Left forelimb (tissue), 1 donor: ENCODE measurements around the gene KY.

Experiments
- DNase-seq: peaks from one replicate; pipeline ENCODE4 v3.0.0-alpha.2; 2018; ENCODE audit warnings: low spot score

KY gene

DNA sequence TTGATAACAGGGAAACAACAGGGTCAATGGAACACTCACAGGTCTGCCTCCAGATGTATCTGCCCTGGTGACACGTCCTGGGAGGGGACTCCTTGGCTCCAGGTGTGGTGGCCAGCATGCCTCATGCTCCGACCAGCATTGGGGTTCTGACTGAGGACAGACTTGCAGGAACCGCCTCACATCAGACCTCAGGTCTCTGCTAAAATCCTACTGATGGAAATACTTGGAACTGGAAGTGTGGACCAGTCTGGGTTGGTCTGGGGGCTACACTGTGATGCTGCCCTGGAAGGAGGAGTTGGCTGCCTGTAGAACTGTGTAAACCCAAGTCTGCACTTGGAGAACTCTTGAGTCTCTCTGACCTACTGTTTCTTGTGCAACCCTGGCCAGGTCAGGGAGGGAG, 17.1 kb upstream of the KY start:
- DNase-seq = no peak

DNA sequence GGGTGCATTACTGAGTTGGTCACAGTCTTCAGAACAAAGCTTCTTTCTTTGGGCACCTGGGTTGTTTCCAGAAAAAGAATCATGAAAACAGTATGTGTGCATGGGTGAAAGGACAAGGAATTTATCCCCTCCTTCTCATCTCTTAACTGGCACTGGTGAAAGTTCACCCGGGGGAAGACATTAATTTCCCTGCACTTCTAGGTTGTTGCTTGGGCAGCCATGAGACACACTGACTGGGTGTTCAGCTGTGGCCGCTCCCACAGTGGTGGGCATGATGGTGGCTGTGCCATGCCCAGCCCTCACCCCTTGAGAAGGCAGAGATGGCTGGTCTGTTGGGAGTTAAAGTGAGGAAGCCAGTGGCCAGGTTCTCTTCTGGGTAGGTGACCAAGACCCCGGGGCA, 16.6 kb upstream of the KY start:
- DNase-seq = no peak

DNA sequence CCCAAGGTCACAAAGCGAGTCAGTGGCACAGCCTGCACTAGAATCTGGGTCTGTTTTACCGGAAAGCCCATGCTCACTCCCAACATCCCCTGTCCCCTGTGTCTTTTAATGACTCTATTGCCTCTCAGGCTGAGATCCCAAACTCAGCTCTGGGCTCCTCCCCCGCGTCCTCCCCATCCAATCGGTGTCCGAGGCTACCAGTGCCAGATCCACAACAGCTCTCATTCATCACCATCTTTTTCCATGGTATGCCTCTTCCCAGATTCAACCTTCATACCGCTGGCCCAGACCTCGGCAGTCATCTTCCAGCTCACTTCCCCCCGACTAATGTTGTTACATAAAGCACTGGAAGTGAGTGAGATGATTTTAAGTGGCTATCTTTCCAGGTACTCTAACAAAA, 16.1 kb upstream of the KY start:
- DNase-seq = no peak

DNA sequence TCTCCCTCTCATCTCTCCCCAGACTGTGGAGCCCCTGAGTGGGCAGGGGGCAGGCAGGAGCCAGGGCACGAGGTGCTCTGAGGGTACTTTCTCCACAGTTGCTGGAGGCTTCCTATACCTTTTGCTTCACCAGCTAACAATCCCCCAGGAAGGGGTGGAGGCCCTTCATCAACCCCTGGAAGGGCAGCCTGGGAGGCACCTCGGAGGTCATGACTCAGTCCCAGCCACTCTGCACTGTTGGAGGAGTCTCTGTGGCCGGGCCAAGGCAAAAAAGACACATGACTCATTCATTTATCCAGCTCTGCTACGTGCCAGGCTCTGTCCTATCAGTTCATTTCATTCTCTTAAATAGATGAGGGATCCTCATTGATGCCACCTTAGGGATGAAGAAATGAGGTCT, 15.6 kb upstream of the KY start:
- DNase-seq = no peak

DNA sequence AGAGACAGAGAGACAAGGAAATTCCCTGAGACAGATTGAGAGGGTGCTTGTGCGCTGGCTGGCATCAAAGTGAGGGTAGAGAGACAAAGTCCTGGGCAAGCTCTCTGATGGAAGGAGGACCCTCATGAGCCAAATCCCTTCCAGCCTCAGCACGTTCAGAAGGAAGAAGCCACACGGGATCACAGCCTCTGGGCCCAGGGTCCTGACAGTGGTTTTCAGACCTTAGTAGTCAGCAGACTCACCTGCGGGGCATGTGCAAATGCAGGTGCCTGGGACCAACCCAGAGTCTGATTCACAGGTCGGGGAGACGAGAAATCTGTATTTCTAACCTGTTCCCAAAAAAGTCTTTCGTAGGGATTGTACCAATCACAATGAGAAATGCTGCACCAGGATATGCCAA, 15.2 kb upstream of the KY start:
- no peak for DNase-seq

DNA sequence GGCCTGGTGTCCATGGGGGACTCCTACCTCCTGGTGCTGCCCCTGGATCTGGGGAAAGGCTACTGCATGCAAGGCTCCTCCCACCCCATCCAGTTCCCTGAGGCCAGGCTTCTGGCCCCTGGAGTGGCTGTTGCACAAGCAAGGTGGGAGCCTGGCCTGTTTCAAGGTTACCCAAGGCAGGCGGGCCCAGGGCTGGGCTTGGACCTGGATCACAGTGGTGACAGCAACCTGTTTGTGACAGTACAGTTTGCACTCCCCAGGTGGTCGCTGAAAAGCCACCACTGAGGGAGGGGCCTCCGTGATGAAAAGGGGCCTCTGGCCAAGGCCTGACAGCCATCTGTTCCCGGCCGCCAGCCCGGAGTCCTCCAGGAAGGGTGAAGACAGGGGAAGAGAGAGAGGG, 14.4 kb upstream of the KY start:
- DNase-seq = no peak

DNA sequence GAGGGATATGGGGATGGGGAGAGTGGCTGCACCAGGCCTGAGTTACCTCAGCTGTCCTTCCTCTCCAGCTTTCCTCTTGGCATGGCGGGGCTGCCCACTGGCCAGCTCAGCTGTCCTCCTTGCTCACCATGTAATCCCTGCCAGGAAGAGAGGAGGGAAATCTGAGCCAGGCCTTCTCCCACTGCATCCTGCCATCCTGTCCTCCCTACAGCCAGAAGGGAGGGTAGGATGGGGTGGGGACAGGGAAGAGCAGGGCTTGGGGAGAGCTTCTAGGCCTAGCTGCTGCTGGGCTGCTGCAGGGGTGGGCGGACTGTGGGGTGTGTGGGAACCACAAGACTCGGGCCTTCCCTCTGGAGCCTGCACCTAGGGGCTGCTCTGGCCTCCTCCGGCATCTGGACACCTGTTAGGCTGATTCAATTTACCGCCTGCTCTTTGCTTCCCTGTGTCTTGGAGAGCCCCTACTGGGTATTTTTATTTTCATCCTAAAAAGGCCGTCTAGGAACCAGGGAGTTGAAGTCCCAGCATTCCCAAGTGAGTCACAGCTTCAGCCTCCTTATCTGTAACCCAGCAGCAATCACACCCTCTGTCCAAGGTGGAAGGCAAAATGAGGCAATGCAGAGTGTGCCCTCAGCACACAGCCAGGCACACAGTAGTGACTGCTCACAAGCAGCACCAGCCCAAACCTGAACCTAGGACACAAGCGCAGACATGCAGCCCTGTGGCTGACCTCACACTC, 13.1 kb upstream of the KY start:
- peak; percentile 66 for DNase-seq

DNA sequence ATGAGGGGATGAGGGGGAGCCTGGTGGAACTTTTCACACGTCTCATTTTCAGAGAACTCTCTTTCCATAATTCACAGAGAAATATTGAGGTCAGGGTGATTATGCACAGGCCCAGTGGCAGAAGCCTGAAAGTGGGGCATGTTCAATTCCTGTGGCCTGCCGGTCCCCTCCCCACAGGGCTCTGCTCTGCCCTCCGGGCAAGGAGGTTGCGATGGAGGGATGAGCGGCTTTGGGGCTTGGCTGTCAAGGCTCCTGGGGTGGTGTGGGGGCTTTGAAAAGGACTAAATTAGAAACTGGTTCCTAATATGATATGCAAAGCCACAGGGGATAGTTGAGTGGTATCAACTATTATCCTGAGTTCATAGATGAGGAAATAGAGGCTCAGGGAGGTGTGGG, 9.2 kb upstream of the KY start:
- DNase-seq = peak; percentile 14

DNA sequence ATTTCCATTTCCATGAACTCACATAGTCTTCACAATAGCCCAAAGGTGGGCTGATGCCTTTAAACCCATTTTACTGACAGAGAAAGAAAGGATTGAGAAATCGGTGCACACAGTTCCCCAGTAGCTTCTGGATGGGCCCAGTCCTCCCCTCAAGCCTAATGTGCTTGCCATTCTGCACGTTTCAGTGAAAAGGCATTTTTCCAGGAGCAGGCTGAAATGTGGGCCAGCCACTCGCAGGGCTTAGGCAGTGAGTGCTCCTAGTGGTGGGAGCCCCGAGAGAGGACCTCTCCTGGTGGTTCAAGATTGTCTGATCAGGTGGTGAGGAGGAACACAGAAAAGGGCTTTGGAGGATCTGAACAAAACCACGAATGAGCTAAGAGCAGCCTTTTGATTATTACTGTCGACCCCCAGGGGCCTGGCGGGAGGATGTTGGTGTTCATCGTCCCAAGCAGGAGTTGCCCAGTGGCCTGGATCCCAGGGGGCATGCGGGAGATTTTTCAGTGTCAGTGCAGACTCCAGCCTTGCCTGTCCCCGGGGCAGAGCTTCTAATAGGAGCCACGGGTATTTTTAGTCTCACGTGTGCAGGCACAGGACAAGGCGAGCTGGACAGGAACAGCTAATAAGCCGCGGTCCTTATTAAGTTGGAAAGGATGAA, 8.7 kb upstream of the KY start:
- DNase-seq = peak; percentile 33

DNA sequence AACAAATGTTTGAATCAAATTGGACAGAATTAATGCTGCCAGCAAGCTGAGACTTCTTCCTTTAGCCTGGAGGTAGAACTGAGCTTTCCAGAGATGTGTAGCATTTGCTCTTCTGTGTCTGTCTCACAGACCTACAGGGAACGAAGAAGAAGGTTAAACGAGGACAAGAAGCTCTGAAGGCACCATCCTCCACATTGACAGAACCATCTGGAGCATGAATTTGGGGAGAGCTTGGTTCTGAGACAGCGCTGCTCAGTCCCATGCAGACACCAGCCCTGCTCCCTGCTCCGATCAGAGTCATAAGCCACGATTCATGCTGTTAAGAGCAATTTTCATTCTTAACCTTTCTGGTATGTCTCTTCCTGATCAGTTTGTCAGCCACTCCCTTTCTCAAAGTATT, 7.7 kb upstream of the KY start:
- DNase-seq = no peak

DNA sequence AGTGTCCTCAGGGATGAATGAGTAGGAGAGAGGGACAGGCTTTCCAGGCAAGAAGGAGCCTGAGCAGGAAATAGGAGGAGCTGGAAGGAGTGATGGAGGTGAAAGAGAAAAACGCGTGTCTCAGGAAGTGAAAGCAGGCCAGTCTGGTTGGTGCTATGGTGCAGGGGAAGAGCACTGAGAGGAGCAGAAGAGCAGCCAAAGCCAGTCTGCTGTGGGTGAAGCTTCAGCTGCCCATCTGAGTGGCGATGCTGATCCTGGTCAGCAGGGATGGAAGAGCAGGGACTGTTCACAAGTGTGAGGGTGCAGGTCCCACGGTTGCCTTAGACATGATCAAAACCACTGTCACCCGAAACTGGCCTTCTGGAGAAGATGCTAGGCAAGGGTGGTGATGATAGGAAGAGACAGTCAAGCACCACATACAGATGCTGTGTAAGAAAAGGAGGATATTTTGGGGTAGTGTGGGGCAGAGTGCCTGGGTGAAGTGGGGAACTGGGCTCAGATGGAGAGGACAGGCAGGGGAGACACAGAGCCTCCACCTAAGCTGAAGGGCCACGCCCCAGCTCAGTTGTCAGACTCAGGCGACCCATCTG, 5.5 kb upstream of the KY start:
- no peak for DNase-seq

DNA sequence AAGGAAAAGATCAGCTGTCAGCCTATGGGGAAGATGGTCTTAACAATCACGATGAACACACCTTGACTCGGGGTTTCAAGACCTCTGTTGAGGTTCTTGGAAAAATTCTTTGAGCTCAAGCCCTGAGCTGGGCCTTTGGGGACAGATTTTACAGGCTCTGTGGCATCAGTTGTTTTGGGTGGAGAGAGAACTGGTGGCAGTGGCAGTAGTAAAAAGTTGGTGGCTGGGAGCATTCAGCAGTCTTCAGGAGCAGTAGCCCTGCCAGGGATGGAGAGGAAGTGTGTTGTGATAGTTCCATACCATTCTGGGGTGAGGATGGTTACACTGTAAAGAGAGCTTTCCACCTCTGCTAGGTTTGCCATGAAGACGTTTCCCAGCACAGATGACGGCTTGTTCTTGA, 4.9 kb upstream of the KY start:
- DNase-seq = no peak

DNA sequence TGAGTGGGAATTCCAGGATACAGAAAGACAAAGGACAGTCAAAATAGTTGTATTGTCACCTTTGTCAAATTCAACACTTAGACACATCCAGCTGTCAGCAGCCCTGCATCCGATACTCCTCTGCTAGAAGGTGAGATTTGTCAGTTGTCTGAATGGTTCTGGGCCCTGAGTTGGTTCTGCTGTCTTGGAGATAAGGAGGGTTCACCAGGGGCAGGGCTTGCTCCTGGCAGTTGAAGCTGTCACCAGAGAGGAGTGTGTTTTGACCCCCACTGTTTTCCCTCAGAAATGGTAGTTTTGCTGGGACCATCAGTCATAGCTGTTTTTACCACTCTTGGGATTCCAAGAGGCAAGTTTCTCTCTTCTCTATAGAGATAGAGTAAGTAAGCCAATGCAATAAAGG, 3.2 kb upstream of the KY start:
- no peak for DNase-seq

DNA sequence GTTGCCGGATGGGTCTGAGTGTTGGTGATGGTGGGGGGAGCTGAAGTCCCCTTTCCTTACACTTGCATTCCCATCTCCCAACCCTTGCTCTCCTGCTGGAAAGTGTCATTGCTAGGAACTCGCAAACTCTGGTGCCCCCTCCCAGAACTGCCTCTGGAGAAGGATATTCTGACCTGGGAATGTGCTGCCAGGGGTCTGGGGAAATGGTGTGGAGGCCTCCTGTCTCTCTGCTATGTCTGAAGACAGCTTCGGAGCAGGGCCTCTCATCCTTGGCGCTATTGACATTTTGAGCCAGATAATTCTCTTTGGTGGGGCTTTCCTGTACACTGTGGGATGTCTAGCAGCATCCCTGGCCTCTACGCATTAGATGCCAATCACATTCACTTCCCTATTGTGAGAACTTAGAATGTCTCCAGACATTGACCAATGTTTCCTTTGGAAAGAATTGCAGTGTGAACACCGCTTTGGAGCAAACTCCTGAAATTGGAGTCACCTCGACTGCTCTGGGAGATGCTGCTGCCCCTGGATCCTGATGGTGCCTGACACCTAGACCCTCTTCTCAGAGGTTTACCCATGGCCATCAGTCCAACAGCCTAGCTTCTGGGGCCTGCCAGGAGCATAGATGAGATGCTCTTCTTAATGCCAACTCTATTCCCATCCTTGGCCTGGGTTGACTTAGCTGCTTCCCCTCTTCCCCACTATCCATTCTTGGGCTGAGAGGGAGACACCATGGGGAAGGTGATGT, 2.2 kb upstream of the KY start:
- no peak for DNase-seq

DNA sequence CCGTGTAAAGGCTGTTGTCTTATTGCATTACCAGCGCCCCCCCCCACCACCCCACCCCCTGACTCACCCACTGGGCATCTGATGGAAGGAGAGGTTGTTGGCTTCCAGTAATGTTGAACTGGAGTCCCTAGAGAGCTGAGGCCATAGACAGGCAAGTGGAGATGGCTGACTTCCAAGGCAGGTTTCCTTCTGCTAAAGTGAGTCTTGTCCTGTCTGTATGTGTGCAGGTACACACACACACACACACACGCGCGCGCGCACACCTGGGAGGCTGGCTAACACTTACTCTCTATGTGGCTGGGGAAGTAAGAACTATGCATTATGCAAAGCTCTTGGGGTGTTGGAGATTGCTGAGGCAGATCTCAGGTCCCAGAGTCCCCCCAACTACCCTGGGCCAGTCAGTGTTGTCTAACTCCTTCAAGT, 1.6 kb upstream of the KY start:
- DNase-seq = no peak

DNA sequence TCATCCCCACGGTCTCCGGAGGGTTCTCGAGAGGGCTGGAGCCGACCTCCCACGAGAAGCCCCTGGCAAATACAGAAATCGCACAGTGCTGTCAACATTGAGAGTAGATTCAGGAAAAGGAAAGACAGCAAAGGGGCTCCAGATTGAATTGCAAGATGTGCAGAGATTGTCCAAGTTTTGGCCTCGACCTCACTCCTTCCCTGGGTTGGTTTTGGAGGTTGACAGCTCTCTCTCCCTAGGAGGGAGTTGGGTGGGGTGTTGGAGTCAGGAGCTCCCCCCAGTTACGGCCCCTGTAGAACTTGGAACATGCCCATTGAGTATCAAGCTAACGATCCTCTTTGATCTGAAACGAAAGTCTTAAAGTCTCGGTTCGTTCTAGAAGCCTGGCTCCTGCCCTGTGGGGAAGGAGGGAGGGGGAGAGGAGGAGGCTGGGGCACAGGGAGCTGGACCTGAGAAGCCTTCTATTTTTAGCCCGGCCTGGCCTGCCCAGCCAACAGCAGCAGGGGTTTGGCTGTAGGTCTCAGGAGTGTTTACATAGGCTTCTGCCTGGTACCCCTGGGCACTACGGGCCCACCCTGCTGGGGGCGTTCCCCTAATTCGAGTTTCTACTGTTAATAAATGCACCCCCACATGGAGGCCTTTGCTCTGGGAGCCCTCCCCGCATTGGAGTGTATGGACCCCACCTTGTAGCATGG, 672 bp upstream of the KY start:
- no peak for DNase-seq

DNA sequence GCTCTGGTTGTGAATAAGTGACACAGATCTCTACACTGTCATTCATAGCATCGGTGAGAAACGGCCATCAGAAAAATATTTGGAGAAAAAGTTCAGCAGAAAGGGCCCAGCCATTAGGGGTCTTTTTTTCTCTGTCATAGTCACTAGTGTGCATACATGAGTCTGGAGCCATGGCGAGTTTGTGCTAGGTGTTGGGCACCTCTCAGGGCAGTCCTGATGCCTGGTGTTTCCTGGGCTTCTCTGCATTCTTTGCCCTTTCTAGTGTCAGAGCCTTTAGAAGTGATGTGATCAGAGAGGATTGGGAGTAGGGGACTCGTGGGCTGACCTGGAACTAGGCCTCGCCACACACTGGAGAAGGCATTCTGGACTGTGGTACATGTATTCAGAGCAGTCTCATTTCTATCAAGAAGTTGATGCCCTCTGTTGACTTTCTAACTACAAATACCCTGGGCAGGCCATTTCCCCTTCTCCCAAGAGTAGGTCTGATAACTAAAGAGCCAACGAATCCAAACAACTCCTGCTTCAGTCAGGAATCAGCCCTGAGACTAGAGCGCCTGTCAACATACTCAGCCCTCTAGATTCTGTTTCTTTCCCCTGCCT, 1.6 kb downstream of the KY start:
- no peak for DNase-seq

DNA sequence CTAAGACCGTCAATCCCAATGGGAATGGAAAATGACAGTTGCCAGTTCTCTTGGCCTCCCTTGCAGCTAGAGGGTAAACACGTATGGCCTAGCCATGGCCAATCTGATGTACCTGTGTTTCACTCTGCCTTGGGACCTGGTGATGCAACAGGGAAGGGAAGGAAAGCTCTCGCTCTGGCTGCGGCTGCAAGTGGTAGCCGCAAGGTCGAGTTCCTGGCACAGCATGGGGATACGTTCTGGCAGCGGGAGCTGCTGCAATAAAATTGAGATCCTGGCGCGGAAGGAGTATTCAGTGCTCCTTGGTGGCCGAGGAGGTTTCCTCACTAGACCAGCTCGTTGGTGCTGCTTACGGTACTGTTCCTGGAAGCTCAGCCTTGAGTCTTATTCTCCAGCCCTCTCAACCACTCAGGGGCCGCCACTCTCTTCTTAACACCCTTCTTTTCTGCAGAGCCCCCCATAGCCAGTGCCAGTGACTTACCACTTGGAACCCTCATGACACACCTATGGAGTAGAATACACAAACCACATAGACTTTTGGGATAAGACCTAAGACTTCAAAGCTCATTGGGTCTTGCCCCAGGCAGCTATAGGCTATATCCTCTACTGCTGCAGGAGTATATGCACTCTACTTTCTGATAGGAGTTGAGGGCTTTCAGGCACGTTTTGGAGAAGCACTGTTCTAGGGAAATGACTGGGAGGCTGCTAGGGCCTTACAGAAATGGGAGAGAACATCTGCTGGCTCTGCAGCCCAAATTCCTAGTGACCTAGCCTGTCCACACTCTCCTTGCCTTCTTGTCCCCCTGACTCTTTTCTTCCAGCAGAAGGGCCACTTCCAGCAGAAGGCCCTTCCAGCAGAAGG, 2.7 kb downstream of the KY start:
- no peak for DNase-seq

DNA sequence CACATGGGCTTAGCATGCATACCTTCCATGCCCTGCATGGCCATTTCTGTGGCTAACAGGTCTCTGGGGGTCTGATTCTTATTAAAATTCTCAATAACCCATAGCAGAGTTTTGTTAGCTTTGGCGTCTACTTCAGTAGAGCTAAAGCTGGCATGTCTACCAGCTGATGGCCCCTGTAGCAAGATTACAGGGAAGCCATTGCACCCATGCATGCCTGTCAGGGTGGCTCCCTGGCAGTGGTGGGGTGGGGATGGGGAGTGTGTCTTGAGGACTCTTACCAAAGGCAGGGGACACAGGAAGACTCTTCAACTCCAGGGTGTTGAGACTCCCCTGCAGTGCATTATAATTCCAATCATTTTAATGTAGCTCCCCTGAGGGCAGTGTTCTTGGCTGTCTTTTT, 4.7 kb downstream of the KY start:
- DNase-seq = no peak

DNA sequence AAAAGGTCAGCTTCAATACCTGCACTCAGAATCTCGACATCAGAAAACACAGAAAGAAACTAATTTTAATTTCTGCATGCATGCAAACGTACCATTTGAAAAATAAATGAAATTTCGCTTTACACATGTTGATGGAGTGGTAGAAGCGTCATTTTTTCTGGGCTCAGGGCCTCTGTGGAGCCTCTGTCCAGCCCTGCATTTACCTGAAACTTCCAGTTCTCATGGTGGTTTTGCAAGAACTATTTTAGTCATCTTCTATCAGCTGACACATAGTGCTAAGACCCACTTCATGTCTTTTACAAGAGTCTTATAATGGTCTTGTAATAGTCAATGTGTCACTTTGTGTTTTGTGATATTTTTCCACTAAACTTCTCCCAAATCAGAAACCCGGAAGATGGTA, 5.3 kb downstream of the KY start:
- no peak for DNase-seq
